NK-92 treated with Interleukin-12 subunit alpha and Interleukin-12 subunit beta, amount 100 ng/mL, for 24 hours (cell line): ENCODE data around the gene ATP1B1.
"Not testable (repeated sequence)": the region's sequence is repeated elsewhere in the genome, so short reads cannot be mapped to it uniquely, and the experiment has no call there.

Experiments used
- DNase-seq: peaks from one replicate; lab custom pipeline; 2025; lab: John Stamatoyannopoulos, UW

The ATP1B1 gene

GRCh38 chr1:169142129-169142528 is 35.6 kb downstream of the ATP1B1 start:
- DNase-seq, result no peak

DNA sequence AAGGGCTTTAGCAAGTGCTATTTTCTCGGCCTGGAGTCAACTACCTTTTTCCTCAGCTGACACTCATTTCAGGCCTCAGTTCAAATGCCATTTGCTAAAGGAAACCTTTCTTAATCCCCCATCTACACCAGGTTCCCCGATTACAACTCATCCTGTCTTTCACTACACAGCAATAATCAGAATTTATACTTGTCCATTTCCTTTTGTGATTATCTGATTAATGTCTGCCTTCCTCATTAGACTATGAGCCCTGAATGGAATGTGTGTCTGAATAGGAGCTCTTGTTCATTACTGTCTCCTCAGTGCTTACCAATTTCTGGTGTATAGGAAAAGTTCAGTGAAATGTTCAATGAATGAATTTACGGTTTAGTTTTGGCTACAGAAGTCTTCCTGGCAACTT is 36.9 kb downstream of the ATP1B1 start:
- no peak for DNase-seq

DNA sequence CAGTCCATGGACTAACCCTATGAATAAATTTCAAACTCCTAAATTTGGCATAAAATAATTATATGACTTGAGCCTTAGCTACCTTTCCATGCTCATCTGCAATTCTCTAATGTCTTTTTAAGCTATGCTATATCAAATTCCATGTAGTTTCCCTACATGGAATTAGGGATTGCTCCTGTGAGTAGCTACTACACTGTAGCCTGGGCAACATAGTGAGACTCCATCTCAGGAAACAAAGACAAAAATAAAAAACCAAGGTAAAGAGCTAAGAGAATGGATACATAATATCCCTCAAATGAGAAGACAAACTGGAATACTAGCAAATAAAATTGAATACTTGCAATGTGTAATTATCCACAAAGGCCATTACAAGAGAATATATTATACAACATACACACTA is 37.5 kb downstream of the ATP1B1 start:
- DNase-seq, result no peak

- no peak for DNase-seq
These were observed 38.6 kb downstream of the ATP1B1 start for GRCh38 chr1:169144941-169145626.

- no peak for DNase-seq
These were observed 40.2 kb downstream of the ATP1B1 start for GRCh38 chr1:169146576-169147214.

DNA sequence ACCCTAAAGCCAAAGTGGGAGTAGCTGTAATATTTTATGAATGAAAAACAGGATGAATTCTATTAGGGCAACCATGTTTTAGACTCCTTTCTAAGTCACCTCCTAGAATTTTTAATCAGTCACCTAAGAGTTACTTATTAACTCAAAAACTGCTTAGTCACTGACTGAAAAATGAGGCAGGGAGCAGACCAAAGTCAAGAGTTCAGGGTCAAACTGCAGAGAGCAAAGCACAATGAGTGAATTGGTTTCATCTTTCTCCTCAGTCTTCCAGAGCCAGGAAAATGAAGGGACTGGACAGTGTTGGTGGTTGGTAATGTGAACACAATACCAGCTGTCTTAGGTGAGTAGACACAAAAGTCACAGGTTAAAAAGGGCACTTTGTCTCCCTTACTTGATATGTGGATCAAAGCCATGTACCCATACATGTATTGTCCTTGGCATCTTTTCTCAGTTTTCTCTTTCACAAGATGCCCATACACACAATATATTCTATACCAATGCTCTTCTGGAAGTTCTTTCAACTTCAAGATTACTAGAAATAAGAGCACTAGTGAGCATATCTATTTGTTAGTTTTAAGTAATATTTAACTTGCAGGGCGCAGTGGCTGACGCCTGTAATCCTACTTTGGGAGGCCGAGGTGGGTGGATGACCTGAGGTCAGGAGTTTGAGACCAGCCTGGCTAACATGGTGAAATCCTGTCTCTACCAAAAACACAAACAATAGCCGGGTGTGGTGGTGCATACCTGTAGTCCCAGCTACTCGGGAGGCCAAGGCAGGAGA is 42.2 kb downstream of the ATP1B1 start:
- DNase-seq, result no peak

GRCh38 chr1:169149555-169150286 is 43.2 kb downstream of the ATP1B1 start:
- no peak for DNase-seq

DNA sequence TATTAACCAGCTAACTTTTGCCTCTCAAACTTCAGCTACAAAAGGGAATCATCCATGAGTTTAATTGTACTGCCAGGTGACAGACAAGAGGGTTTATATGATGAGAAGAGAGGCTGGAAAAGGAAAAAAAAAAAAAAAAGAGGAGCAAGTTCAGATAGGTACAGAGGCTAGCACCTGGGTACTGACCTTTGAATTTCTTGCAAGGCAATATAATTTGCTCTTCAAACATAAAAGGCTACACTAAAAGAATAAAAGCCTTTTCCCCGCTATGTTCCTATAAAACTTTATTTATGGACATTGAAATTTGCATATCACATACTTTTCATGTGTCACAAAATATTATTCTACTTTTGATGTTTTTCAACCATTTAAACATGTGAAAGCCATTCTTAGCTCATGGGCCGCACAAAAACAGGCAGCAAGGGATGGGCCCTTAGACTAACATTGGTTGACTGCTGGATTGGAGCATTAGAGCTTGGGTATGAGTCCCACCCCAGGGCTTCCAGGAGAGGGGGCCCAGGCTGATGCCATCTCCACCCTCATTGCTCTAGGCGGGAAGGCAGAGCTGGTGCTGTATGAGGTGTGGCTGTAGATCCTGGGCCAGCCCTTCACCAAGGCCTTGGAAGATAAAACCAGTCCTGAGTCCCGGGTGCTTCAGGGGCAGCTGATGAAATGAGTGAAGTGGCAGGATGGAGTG is 44.3 kb downstream of the ATP1B1 start:
- DNase-seq, result no peak

- no peak for DNase-seq
These were observed 44.9 kb downstream of the ATP1B1 start for GRCh38 chr1:169151338-169151837.

DNA sequence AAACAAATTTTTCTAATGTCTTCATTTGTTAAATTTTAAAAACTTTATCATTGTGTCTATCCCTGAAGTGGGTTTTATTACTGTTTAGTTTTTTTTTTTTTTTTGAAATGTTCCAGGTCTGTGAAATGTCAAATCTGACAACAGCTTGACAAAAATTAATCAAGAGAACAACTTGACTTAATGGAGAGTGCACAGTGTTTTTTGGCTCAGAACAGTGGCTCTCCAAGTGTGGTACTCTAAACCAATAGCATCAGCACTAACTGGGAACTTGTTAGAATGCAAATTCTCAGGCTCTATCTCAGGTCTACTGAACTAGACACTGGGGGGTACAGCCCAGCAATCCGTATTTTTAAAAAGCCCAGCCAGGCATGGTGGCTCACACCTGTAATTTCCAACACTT is 49.2 kb downstream of the ATP1B1 start:
- DNase-seq, result no peak

DNA sequence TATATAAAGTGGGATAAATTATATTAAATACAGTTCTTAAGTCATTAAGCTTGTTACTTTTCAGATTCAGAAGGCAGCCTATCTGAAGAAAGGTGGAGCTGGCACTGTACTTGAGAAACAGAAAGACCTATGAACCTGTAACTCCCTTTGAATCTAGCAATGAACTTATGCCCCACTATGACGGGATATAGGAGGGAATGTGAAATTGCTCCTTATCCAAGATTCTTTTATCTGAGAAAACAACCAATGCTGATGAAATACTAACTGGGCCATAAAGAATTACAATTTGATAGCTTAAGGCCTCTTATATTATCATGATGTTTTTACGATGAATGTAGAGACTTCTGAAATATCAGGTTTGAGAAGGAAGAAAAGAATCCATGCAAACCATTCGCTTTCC is 50.1 kb downstream of the ATP1B1 start:
- DNase-seq, result no peak

- DNase-seq, result no peak
These were observed 54.5 kb downstream of the ATP1B1 start for GRCh38 chr1:169160845-169161495.

DNA sequence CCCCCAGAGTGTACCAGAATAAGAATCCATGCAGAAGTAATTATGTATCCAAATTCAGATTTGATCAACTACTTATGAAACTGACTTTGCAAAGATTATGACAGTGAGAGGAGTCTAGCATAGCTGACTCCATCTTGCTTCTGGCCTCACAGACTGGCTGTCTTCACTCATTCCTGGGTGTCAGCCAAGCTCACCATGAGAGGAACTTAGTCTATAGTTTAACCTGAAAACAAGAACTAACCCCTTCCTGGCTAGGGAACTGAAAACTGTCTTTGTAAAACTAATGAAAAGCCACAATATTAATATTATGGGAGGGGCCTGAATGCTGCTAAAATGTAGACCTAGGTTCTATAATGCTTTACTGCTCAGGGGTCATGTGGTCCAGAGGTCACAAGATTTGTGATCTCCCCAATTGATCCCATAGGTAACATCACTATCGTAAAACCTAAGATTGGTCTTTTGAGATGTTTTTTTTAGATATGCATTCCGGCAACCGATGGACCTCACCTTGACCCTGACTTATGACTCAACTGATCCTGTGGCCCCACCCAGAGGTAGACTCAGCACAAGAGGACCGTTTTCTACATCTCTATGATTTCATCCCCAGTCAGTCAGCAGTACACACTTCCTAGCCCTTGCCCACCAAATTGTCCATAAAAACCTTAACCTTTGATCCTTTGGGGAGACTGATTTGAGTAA is 55.2 kb downstream of the ATP1B1 start:
- DNase-seq, result no peak

DNA sequence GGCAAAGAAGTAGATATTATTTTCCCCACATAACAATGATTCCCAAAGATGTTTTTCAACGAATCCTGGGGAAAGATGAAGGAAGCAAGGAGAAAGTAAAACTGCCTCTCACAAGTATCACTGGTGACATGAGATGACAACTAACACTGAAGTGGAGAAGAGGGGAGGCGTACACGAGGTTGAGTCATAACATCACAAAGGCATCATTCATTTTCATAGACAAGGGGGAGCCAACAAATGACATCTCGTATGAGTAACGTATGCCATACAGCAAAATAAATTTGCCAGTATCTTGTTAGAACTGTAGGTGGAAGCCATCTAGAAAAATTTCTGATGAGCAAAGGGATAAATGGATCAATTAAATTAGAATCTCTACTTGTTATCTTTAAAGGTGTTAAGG is 56.6 kb downstream of the ATP1B1 start:
- DNase-seq, result no peak

GRCh38 chr1:169175461-169175860 is 69.0 kb downstream of the ATP1B1 start:
- no peak for DNase-seq

DNA sequence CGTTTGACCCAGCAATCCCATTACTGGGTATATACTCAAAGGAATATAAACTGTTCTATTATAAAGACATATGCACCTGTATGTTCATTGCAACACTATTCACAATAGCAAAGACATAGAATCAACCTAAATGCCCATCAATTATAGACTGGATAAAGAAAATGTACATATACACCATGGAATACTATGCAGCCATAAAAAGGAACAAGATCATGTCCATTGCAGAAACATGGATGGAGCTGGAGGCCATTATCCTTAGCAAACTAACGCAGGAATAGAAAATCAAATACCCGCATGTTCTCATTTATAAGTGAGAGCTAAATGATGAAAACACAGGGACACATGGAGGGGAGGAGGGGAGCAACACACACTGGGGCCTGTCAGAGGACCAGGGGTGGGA is 72.9 kb downstream of the ATP1B1 start:
- not testable (repeated sequence) for DNase-seq

DNA sequence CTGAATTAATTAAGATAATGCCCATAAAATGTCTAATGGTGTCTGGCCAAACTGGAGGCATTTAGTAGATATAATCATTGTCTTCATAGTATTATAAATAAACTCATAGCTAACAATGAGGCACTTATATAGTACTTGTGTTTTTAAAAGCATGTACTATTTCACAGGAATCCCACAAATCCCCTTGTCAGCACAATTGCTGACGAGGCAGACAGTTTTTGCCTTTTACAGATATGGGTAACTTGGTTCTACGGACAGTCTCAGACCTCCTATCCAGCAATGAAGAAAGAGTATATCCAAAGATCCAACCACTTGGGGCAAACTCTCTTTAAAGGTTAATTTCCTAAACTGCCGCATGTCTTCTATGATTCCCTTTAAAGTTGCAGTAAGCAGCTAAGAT is 73.7 kb downstream of the ATP1B1 start:
- DNase-seq, result no peak
